Measurements from ENCODE around the gene CCHCR1.

The CCHCR1 gene

GRCh38 chr6:31158140-31158862 is 699 bp upstream of the CCHCR1 start, which contains the start of gene TCF19:
TCF19 (plus strand) TSS chr6:31158589; CDS start chr6:31159470, 881 bp downstream.
- H3K4me3 ChIP-seq (ENCODE audit: severe bottlenecking), result peak within 1 kb of the TSS; percentile 52
- TF ChIP-seq, protein P1, sequence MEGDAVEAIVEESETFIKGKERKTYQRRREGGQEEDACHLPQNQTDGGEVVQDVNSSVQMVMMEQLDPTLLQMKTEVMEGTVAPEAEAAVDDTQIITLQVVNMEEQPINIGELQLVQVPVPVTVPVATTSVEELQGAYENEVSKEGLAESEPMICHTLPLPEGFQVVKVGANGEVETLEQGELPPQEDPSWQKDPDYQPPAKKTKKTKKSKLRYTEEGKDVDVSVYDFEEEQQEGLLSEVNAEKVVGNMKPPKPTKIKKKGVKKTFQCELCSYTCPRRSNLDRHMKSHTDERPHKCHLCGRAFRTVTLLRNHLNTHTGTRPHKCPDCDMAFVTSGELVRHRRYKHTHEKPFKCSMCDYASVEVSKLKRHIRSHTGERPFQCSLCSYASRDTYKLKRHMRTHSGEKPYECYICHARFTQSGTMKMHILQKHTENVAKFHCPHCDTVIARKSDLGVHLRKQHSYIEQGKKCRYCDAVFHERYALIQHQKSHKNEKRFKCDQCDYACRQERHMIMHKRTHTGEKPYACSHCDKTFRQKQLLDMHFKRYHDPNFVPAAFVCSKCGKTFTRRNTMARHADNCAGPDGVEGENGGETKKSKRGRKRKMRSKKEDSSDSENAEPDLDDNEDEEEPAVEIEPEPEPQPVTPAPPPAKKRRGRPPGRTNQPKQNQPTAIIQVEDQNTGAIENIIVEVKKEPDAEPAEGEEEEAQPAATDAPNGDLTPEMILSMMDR (IDR thresholded peaks at IDR 0.05; ENCODE audit: poor library complexity, severe bottlenecking), result no peak
- H3K27me3 ChIP-seq (ENCODE audit: insufficient read depth, poor library complexity, severe bottlenecking), result no peaks in the 10 kb centered on the region
- H3K9me3 ChIP-seq (ENCODE audit: severe bottlenecking), result no peaks in the 10 kb centered on the region
- H3K36me3 ChIP-seq (ENCODE audit: low read depth), result peaks cover 59% of the 10 kb centered on the region
- ATAC-seq (ENCODE audit: low read depth) (peak; percentile 90), DNase-seq (ENCODE audit: low spot score) (peak; percentile 97)
- peak within 1 kb of the TSS; percentile 62 for H3K27ac ChIP-seq (ENCODE audit: poor library complexity, severe bottlenecking)
- H3K4me1 ChIP-seq (ENCODE audit: insufficient read depth, poor library complexity, severe bottlenecking), result peaks cover 3% of the 10 kb centered on the region

- H3K27me3 ChIP-seq (ENCODE audit: insufficient read depth, poor library complexity, severe bottlenecking), result no peaks in the 10 kb centered on the region
- DNase-seq (ENCODE audit: low spot score), result no peak
- H3K27ac ChIP-seq (ENCODE audit: poor library complexity, severe bottlenecking), result no peak overlapping the region
- H3K4me3 ChIP-seq (ENCODE audit: severe bottlenecking), result no peak overlapping the region
- H3K36me3 ChIP-seq (ENCODE audit: low read depth), result peaks cover 50% of the 10 kb centered on the region
- no peaks in the 10 kb centered on the region for H3K9me3 ChIP-seq (ENCODE audit: severe bottlenecking)
- TF ChIP-seq, protein P1 (IDR thresholded peaks at IDR 0.05; ENCODE audit: poor library complexity, severe bottlenecking), result no peak
- H3K4me1 ChIP-seq (ENCODE audit: insufficient read depth, poor library complexity, severe bottlenecking), result peaks cover 3% of the 10 kb centered on the region
- no peak for ATAC-seq (ENCODE audit: low read depth)
These were observed 961 bp downstream of the CCHCR1 start for GRCh38 chr6:31156641-31157040.

DNA sequence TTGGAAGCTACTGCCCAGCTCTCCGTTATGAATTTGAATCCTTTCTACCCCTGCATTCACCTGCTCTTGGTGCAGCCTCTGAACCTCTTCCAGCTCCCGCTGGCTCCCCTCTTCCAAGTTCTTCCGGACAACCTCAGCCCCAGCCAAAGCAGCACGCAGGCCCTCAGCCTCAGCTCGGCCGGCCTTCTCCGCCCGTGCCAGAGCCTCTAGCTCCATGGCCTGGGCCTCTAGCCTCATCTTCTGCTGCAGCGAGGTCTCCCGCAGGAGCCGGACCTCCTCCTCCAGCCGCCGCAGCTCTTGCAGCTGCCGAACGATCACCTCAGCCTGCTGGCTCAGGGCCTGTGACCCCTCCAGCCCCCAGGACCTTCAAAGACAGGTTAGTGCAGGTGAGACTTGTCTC is 3.2 kb downstream of the CCHCR1 start:
- no peaks in the 10 kb centered on the region for H3K27me3 ChIP-seq (ENCODE audit: insufficient read depth, poor library complexity, severe bottlenecking)
- H3K36me3 ChIP-seq (ENCODE audit: low read depth), result peaks cover 42% of the 10 kb centered on the region
- peaks cover 3% of the 10 kb centered on the region for H3K4me1 ChIP-seq (ENCODE audit: insufficient read depth, poor library complexity, severe bottlenecking)
- H3K9me3 ChIP-seq (ENCODE audit: severe bottlenecking), result no peaks in the 10 kb centered on the region
- TF ChIP-seq, protein P1 (IDR thresholded peaks at IDR 0.05; ENCODE audit: poor library complexity, severe bottlenecking), result no peak
- no peak overlapping the region for H3K27ac ChIP-seq (ENCODE audit: poor library complexity, severe bottlenecking)
- no peak overlapping the region for H3K4me3 ChIP-seq (ENCODE audit: severe bottlenecking)
- no peak for DNase-seq (ENCODE audit: low spot score)
- no peak for ATAC-seq (ENCODE audit: low read depth)

DNA sequence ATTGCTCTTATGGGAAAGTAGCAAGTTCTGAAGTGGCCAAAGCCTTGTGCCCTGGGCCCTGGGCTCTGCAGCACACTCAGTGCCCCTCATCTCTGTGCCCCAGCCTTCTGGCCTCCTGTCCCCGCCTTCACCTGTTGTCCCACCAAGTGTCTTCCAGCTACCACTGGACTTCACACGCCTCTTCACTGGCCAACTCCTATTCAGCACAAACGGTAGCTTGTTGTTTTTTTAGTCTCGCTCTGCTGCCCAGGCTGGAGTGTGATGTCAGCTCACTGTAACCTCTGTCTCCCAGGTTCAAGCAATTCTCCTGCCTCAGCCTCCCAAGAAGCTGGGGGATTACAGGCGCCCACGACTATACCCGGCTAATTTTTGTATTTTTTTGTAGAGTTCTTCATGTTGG is 4.8 kb downstream of the CCHCR1 start:
- Histone ChIP-seq H3K36me3 (ENCODE audit: low read depth) (peaks cover 43% of the 10 kb centered on the region), H3K4me3 (ENCODE audit: severe bottlenecking) (no peak overlapping the region), H3K4me1 (ENCODE audit: insufficient read depth, poor library complexity, severe bottlenecking) (peaks cover 3% of the 10 kb centered on the region), H3K9me3 (ENCODE audit: severe bottlenecking) (no peaks in the 10 kb centered on the region), H3K27ac (ENCODE audit: poor library complexity, severe bottlenecking) (no peak overlapping the region), H3K27me3 (ENCODE audit: insufficient read depth, poor library complexity, severe bottlenecking) (no peaks in the 10 kb centered on the region)
- TF ChIP-seq, protein P1 (IDR thresholded peaks at IDR 0.05; ENCODE audit: poor library complexity, severe bottlenecking), result no peak
- ATAC-seq (ENCODE audit: low read depth) (no peak), DNase-seq (ENCODE audit: low spot score) (no peak)

GRCh38 chr6:31149827-31150447 is 7.7 kb downstream of the CCHCR1 start:
- peaks cover 35% of the 10 kb centered on the region for H3K36me3 ChIP-seq (ENCODE audit: low read depth)
- no peaks in the 10 kb centered on the region for H3K9me3 ChIP-seq (ENCODE audit: severe bottlenecking)
- H3K27ac ChIP-seq (ENCODE audit: poor library complexity, severe bottlenecking), result no peak overlapping the region
- ATAC-seq (ENCODE audit: low read depth) (no peak), DNase-seq (ENCODE audit: low spot score) (no peak)
- no peak overlapping the region for H3K4me3 ChIP-seq (ENCODE audit: severe bottlenecking)
- no peaks in the 10 kb centered on the region for H3K4me1 ChIP-seq (ENCODE audit: insufficient read depth, poor library complexity, severe bottlenecking)
- no peaks in the 10 kb centered on the region for H3K27me3 ChIP-seq (ENCODE audit: insufficient read depth, poor library complexity, severe bottlenecking)
- TF ChIP-seq, protein P1 (IDR thresholded peaks at IDR 0.05; ENCODE audit: poor library complexity, severe bottlenecking), result no peak

All from RWPE2 (cell line).